ENCODE results near the gene GPRC5B.

GPRC5B gene

GRCh38 chr16:19824216-19824615 is 60.4 kb downstream of the GPRC5B start:
- TF ChIP-seq CTCF (IDR thresholded peaks at IDR 0.05) (no peak), ZFX (IDR thresholded peaks at IDR 0.05; ENCODE audit: borderline replicate concordance) (no peak)
- H3K27ac ChIP-seq = no peak overlapping the region

GRCh38 chr16:19823322-19823721 is 61.3 kb downstream of the GPRC5B start:
- TF ChIP-seq CTCF (IDR thresholded peaks at IDR 0.05) (no peak), ZFX (IDR thresholded peaks at IDR 0.05; ENCODE audit: borderline replicate concordance) (no peak)
- H3K27ac ChIP-seq = no peak overlapping the region

DNA sequence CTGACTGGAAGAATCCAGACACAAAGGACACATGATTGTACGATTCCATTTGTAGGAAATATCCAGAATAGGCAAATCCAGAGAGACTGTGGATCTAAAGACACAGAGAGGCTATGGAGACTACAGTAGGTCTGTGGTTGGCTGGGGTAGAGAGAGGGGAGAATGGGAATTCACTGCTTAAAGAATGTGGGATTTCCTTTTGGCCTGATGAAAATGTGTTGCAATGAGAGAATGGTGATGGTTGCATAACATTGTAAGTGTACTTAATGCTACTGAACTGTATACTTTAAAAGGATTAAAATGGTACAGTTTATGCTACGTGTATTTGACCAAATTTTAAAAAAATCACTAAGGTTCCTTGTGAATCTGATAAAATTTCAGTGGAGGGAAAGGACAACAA is 62.1 kb downstream of the GPRC5B start:
- no peak for TF ChIP-seq ZFX (IDR thresholded peaks at IDR 0.05; ENCODE audit: borderline replicate concordance)
- TF ChIP-seq CTCF (IDR thresholded peaks at IDR 0.05) = no peak
- H3K27ac ChIP-seq = no peak overlapping the region

DNA sequence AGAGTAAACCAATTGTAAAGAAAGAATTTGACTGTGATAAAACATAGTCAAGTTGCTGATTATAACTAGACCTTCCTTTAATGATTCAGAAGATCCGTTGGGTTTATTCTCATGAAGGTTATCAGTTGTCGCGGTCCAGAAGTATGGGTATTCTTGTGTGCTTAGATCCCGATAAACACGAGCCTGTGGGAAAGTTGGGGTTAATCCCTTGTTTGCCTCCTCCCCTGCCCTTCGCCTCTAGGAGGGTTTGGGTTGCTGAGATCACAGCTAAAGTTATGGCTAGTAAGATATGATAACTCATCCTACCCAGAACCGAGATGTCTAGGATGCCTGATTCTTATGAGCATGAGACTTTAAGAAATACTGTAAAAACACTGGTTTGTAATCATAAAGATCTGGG is 66.8 kb downstream of the GPRC5B start:
- no peak overlapping the region for H3K27ac ChIP-seq
- TF ChIP-seq CTCF (IDR thresholded peaks at IDR 0.05) (no peak), ZFX (IDR thresholded peaks at IDR 0.05; ENCODE audit: borderline replicate concordance) (no peak)

DNA sequence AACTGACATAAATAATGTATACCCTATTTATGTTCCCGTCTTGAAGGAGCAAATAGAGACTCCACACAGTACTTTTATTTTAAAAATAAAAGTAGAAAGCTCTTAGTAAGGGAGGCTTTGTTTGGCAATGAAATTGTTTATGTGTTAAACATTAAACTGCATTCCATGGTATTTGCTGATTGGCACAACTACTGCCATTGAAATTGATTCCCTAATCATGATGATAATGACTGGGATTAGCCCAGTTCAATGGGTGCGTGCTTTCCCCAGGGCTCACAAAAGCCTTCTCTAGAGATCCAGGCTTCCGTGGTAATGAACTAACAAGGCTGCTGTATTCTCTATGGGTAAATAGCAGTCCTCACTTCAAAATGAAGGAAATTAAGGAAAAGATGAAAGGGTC is 67.5 kb downstream of the GPRC5B start:
- TF ChIP-seq CTCF (IDR thresholded peaks at IDR 0.05) (no peak), ZFX (IDR thresholded peaks at IDR 0.05; ENCODE audit: borderline replicate concordance) (no peak)
- H3K27ac ChIP-seq = no peak overlapping the region

GRCh38 chr16:19815418-19815817 is 69.2 kb downstream of the GPRC5B start:
- TF ChIP-seq CTCF (IDR thresholded peaks at IDR 0.05) (no peak), ZFX (IDR thresholded peaks at IDR 0.05; ENCODE audit: borderline replicate concordance) (no peak)
- no peak overlapping the region for H3K27ac ChIP-seq

DNA sequence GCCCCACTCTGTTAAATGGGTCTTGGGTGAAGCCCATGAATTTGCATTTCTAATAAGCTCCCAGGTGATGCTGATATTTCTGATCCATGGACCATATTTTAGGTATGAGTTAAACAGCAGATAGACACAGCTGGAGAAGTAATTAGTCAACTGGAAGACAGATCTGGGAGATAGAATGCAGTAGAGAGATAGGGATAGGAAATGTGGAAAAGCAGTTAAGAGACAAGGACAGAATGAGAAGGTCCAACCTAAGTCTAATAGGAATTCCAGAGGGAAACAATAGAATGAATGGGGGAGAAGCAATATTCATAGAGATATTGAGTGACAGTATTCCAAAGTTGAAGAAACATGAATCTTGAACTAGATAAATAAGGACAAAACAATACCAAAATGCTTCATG is 71.7 kb downstream of the GPRC5B start:
- H3K27ac ChIP-seq = no peak overlapping the region
- TF ChIP-seq CTCF (IDR thresholded peaks at IDR 0.05) (no peak), ZFX (IDR thresholded peaks at IDR 0.05; ENCODE audit: borderline replicate concordance) (no peak)
